C4-2B (cell line): Measurements from ENCODE around the gene KIAA1549.

Source experiments
- H3K27ac ChIP-seq: fragments of 450-650 bp; 2 replicates; pipeline ENCODE4 v1.5.1; 2017
- ZFX ChIP-seq: fragments of 450-650 bp; IDR thresholded peaks from 2 replicates; pipeline ENCODE4 v1.6.1; 2017
- TF ChIP-seq, protein P1 (sequence below): fragments of 450-650 bp; conservative IDR thresholded peaks from 2 replicates; pipeline ENCODE4 v1.5.1; 2017; ENCODE audit warnings: mild to moderate bottlenecking

KIAA1549 gene

DNA sequence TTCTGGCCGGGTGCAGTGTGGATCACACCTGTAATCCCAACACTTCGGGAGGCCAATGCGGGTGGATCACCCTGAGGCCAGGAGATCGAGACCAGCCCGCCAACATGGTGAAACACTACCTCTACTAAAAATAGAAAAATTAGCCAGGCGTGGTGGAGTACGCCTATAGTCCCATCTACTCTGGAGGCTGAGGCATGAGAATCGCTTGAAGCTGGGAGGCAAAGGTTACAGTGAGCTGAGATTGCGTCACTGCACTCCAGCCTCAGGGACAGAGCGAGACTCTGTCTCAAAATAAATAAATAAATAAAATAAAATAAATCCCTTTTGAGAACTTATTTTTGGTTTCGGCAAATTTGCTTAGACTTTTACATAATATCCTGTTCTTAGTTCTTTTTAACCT, 151.9 kb downstream of the KIAA1549 start:
- no peak overlapping the region for H3K27ac ChIP-seq

DNA sequence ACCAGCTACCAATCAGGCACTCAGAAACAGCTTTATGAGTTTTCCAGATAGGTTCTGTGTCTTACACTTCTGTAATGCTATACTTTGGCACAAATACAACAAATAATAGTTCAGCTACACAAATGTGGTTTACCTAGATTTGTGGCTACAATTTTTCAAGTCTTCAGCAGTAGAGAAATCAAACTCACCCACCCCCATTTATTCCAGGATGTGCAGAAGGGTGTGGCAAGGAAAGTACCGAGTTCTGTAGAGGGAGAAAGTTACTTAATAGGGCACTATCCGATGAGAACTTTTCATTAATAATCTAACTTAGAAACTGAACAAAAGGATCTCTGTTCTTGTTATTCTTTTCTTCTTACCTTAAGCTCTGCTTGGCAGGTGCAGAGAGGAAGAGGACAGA, 152.9 kb downstream of the KIAA1549 start:
- TF ChIP-seq, protein P1, sequence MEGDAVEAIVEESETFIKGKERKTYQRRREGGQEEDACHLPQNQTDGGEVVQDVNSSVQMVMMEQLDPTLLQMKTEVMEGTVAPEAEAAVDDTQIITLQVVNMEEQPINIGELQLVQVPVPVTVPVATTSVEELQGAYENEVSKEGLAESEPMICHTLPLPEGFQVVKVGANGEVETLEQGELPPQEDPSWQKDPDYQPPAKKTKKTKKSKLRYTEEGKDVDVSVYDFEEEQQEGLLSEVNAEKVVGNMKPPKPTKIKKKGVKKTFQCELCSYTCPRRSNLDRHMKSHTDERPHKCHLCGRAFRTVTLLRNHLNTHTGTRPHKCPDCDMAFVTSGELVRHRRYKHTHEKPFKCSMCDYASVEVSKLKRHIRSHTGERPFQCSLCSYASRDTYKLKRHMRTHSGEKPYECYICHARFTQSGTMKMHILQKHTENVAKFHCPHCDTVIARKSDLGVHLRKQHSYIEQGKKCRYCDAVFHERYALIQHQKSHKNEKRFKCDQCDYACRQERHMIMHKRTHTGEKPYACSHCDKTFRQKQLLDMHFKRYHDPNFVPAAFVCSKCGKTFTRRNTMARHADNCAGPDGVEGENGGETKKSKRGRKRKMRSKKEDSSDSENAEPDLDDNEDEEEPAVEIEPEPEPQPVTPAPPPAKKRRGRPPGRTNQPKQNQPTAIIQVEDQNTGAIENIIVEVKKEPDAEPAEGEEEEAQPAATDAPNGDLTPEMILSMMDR: no peak
- TF ChIP-seq ZFX: no peak
- no peak overlapping the region for H3K27ac ChIP-seq

More for the DNA sequence above, 151.9 kb downstream of the KIAA1549 start:
- no peak for TF ChIP-seq ZFX
- TF ChIP-seq, protein P1: no peak

DNA sequence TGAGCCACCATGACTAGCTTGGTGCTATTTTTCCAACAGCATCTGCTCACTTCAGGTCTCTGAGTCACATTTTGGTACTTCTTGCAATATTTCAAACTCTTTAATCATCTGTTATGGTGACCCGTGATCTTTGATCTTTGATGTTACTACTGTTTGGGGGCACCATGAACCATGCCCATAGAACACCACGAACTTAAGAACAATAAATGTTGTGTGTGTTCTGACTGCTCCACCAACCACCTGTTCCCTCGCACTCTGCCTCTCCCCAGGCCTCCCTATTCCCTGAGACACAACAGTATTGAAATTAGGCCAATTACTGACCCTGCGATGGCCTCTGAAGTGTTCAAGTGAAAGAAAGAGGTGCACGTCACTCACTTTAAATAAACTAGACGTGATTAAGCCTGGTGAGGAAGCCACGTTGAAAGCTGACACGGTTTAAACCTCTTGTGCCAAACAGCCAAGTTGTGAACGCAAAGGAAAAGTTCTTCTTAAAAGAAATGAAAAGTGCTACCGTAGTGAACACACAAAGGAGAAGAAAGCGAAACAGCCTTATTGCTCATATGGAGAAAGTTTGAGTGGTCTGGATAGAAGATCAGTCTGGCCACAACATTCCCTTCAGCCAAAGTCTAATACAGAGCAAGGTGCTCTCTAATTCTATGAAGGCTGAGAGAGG, 156.0 kb downstream of the KIAA1549 start:
- TF ChIP-seq ZFX: no peak
- TF ChIP-seq, protein P1: no peak
- no peak overlapping the region for H3K27ac ChIP-seq

DNA sequence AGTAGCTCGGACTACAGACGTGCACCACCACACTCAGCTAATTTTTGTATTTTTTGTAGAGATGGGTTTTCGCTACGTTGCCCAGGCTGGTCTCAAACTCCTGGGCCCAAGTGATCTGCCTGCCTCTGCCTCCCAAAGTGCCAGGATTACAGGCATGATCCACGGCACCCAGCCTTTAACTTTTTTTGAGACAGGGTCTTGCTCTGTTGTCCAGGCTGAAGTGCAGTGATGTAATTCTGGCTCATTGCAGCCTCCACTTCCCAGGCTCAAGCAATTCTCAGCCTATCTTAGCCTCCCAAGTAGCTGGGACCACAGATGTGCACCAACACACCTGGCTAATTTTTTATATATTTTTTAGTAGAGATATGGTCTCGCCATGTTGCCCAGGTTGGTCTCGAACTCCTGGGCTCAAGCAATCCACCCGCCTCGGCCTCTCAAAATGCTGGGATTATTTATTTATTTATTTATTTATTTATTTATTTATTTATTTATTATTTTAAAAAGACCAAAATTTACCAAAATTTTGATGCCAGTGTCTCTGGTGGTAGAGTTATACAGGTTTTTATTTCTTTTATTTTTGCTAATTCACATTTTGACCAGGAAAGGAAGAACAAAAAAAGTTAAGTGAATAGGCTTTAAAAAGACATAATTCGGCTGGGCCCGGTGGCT, 158.2 kb downstream of the KIAA1549 start:
- no peak overlapping the region for H3K27ac ChIP-seq
- no peak for TF ChIP-seq ZFX
- TF ChIP-seq, protein P1: no peak

DNA sequence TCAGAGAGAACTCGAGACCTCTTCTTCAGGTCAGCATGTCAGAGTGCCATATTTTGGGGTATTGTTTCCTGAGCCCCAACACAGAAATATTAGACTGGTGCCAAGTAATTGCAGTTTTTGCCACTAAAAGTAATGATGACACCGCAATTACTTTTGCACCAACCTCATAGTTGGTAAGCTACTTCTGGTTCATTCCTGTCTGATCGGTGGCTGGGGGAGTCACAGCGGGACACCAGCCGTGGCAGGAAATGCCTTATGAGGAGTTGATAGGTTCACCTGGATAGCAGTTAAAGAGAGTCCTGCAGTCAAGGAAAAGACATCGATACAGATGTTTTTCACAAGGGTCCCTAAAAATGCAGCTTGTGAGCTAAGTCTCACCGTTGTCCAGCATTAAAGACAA, 159.3 kb downstream of the KIAA1549 start:
- H3K27ac ChIP-seq: no peak overlapping the region
- TF ChIP-seq, protein P1: no peak
- no peak for TF ChIP-seq ZFX

DNA sequence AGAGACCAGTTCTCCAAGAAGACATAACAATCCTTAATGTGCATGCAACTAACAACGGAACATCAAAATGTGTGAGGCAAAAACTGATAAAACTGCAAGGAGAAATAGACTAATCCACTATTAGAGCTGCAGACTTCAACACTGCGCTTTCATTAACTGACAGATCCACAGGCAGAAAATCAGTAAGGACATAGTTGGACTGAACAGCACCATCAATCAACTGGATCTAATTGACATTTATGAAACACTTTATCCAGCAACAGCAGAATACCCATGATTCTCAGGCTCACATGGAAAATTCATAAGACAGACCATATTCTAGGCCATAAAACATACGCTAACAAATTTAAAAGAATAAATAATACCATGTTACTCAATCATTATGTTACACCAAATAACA, 161.6 kb downstream of the KIAA1549 start:
- no peak overlapping the region for H3K27ac ChIP-seq
- TF ChIP-seq ZFX: no peak
- TF ChIP-seq, protein P1: no peak

DNA sequence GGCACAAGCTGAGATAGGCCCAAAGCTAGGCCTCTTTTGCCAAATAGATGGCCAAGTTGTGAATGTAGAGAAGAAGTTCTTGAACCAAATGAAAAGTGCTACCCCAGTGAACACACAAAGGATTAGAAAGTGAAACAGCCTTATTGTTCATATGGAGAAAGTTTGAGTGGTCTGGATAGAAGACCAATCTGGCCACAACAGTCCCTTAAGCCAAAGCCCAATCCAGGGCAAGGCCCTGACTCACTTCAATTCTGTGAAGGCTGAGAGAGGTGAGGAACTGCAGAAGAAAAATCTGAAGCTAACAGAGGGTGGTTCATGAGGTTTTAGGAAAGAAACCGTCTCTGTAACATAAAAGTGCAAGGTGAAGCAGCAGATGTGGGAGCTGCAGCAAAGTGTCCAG, 164.5 kb downstream of the KIAA1549 start:
- no peak overlapping the region for H3K27ac ChIP-seq
- TF ChIP-seq, protein P1: no peak
- TF ChIP-seq ZFX: no peak
